Epithelial cell of esophagus (primary cell): Measurements from ENCODE around the gene UBE3D.

Source experiments
- DNase-seq: peaks from one replicate; pipeline ENCODE4 v3.0.0; 2010; ENCODE audit warnings: low read depth
- H3K4me3 ChIP-seq: 2 replicates; pipeline ENCODE4 v1.5.1; 2011; ENCODE audit warnings: mild to moderate bottlenecking, low read length, control low read depth
- CTCF ChIP-seq: IDR thresholded peaks from 2 replicates; pipeline ENCODE4 v1.5.1; 2011; ENCODE audit warnings: low read depth, mild to moderate bottlenecking, low read length, control low read depth, inconsistent platforms; ENCODE audit not compliant: insufficient read depth; ENCODE audit errors: missing control alignments

Gene UBE3D

GRCh38 chr6:82843291-82843885 is 222.3 kb downstream of the UBE3D start:
- H3K4me3 ChIP-seq = no peak overlapping the region
- TF ChIP-seq CTCF = no peak
- no peak for DNase-seq

DNA sequence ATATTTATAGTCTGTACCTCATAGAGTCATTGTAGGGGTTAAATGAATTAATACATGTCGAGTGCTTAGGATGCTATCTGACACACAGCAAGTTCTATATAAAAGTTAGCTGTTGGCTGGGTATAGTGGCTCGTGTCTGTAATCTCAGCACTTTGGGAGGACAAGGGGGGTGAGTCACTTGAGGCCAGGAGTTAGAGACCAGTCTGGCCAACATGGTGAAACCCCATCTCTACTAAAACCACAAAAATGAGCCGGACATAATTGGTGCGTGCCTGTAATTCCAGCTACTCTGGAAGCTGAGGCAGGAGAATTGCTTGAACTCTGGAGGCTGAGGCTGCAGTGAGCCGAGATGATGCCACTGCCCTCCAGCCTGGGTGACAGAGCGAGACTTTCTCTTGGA is 222.9 kb downstream of the UBE3D start:
- no peak for DNase-seq
- no peak for TF ChIP-seq CTCF
- no peak overlapping the region for H3K4me3 ChIP-seq
